ENCODE data around the gene XKR3. TPM values are rescaled to one million over a fixed set of nuclear protein-coding genes. Genes with fewer than 3 reads are reported as not detected.
"Not testable (repeated sequence)": the region's sequence is repeated elsewhere in the genome, so short reads cannot be mapped to it uniquely, and the experiment has no call there.

XKR3 gene
- total RNA-seq, 4 donors from 2014 or later = not detected

DNA sequence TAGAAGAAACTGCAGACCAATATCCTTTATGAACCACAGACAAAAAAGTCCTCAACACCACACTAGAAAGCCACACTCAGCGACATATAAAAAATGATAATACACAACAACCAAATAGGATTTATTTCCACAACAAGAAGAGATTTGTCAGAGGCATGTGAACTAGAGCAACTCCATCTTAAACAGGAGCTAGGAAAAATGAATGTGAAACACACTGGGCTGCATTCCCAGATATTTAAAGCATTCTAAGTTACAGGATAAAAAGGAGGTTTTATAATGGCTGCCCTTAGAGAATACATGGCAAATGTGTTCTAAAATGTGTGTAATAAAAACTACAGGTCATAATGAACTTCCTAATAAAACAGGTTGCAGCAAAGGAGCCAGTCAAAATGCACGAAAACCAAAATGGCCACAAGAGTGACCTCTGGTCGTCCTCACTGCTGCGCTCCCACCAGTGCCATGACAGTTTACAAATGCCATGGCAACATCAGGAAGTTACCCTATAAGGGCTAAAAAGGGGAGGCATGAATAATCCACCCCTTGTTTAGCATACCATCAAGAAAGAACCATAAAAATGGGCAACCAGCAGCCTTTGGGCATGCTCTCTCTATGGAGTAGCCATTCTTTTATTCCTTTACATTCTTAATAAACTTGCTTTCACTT, 21.8 kb downstream of the XKR3 start:
- no peaks in the 10 kb centered on the region for H3K9me3 ChIP-seq
- DNase-seq = no peak
- H3K4me3 ChIP-seq = no peak overlapping the region
- no peaks in the 10 kb centered on the region for H3K36me3 ChIP-seq
- no peaks in the 10 kb centered on the region for H3K4me1 ChIP-seq
- H3K27ac ChIP-seq = no peak overlapping the region
- H3K27me3 ChIP-seq = no peaks in the 10 kb centered on the region
- TF ChIP-seq, protein P1, sequence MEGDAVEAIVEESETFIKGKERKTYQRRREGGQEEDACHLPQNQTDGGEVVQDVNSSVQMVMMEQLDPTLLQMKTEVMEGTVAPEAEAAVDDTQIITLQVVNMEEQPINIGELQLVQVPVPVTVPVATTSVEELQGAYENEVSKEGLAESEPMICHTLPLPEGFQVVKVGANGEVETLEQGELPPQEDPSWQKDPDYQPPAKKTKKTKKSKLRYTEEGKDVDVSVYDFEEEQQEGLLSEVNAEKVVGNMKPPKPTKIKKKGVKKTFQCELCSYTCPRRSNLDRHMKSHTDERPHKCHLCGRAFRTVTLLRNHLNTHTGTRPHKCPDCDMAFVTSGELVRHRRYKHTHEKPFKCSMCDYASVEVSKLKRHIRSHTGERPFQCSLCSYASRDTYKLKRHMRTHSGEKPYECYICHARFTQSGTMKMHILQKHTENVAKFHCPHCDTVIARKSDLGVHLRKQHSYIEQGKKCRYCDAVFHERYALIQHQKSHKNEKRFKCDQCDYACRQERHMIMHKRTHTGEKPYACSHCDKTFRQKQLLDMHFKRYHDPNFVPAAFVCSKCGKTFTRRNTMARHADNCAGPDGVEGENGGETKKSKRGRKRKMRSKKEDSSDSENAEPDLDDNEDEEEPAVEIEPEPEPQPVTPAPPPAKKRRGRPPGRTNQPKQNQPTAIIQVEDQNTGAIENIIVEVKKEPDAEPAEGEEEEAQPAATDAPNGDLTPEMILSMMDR (IDR thresholded peaks at IDR 0.05) = no peak
- no peak for TF ChIP-seq POLR2A (IDR thresholded peaks at IDR 0.05)

DNA sequence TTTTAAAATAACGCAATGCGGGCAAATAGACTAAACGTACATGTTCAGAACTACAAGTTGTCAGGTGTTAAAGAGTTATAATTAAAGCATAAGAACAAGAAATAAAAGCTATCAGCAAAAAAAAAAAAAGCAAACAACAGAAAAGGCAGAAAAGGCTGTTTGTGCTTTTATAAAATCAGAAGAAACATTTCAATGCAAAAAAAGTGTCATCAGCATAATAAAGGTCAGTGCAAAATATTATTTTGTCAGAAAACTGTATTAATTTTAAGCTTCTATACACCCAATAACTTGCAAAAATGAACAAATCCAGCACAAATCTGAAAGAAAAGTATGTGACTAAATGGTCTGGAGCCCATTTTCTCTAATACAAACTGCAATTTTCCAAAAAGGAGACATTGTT, 23.6 kb downstream of the XKR3 start:
- H3K9me3 ChIP-seq = no peaks in the 10 kb centered on the region
- H3K4me3 ChIP-seq = no peak overlapping the region
- no peaks in the 10 kb centered on the region for H3K4me1 ChIP-seq
- no peaks in the 10 kb centered on the region for H3K27me3 ChIP-seq
- H3K36me3 ChIP-seq = no peaks in the 10 kb centered on the region
- DNase-seq = no peak
- TF ChIP-seq, protein P1 (IDR thresholded peaks at IDR 0.05) = no peak
- TF ChIP-seq POLR2A (IDR thresholded peaks at IDR 0.05) = no peak
- no peak overlapping the region for H3K27ac ChIP-seq

DNA sequence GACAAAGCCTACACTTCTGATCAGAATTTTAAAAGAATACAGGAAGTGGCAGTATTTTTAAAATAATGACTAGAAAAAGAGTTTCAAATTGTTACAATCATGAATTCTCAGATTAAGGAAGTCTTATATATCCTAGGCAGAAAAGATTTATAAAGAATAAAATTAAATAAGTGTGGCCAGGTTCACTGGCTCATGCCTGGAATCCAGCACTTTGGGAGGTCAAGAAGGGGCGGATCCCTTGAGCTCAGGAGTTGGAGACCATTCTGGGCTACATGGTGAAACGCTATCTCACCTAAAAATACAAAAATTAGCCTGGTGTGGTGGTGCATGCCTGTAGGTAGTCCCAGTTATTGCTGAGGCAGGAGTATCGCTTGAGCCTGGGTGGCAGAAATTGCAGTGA, 24.1 kb downstream of the XKR3 start:
- TF ChIP-seq, protein P1 (IDR thresholded peaks at IDR 0.05) = no peak
- no peak for TF ChIP-seq POLR2A (IDR thresholded peaks at IDR 0.05)
- H3K4me3 ChIP-seq = no peak overlapping the region
- no peak overlapping the region for H3K27ac ChIP-seq
- no peaks in the 10 kb centered on the region for H3K27me3 ChIP-seq
- H3K36me3 ChIP-seq = no peaks in the 10 kb centered on the region
- H3K4me1 ChIP-seq = no peaks in the 10 kb centered on the region
- DNase-seq = no peak
- H3K9me3 ChIP-seq = no peaks in the 10 kb centered on the region

DNA sequence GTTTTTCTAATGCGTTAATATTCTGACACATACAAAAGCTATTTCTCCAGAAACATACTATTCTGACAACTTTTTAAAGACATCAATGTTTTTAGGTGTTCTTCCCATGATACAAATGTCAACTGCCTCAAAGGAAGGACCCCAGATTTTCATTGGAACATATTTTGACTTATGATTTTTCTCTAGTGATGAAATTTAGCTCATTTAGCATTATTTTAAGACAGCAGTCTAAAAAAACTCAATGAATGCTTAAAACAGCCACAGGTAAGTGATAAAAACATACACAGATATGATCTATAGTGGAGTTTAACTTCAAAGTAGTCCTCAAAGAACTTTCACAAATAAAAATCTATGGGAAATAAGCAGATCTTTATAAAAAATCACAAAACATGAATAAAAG, 24.9 kb downstream of the XKR3 start:
- no peak overlapping the region for H3K27ac ChIP-seq
- no peak overlapping the region for H3K4me3 ChIP-seq
- DNase-seq = no peak
- no peaks in the 10 kb centered on the region for H3K4me1 ChIP-seq
- H3K27me3 ChIP-seq = no peaks in the 10 kb centered on the region
- H3K36me3 ChIP-seq = no peaks in the 10 kb centered on the region
- TF ChIP-seq, protein P1 (IDR thresholded peaks at IDR 0.05) = no peak
- TF ChIP-seq POLR2A (IDR thresholded peaks at IDR 0.05) = no peak
- no peaks in the 10 kb centered on the region for H3K9me3 ChIP-seq

- H3K4me1 ChIP-seq, DNase-seq, H3K27ac ChIP-seq, H3K27me3 ChIP-seq, H3K9me3 ChIP-seq, H3K36me3 ChIP-seq, H3K4me3 ChIP-seq: not testable (repeated sequence)
Observed at GRCh38 chr22:16795504-16795903, 29.7 kb downstream of the XKR3 start.

DNA sequence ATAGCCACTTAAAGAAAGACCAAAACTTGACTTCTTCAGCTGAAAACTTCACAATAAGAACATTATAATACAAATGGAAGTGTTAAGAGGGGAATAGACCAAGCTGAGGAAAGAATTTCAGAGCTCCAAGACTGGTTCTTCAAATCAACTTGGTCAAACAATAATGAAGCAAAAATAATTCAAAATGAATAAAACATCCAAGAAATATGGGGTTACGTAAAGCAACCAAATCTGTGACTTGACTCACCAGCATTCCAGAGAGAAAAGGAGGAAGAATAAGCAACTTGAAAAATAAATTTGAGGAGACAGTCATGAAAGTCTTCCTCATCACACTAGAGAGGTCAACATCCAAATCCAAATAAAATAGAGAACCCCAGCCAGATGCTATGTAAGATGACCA, 31.4 kb downstream of the XKR3 start:
- no peaks in the 10 kb centered on the region for H3K4me1 ChIP-seq
- no peak for DNase-seq
- no peaks in the 10 kb centered on the region for H3K9me3 ChIP-seq
- no peaks in the 10 kb centered on the region for H3K27me3 ChIP-seq
- no peak overlapping the region for H3K27ac ChIP-seq
- H3K36me3 ChIP-seq = no peaks in the 10 kb centered on the region
- TF ChIP-seq POLR2A (IDR thresholded peaks at IDR 0.05) = no peak
- no peak overlapping the region for H3K4me3 ChIP-seq

Measured in Peyer's patch (tissue), 4 donors.